Measurements from ENCODE around the gene CD101. TPM values are rescaled to one million over a fixed set of nuclear protein-coding genes. Genes with fewer than 3 reads are reported as not detected.

CD101 gene
- total RNA-seq, 5 donors from 2014 or later (not counting 1 experiment from before 2014, with no cell fraction given) = 4.8 to 13.4 (median 5.3) TPM

GRCh38 chr1:117079737-117080136, 78.2 kb downstream of the CD101 start:
- Mint-ChIP-seq H3K27me3 (no peaks in the 10 kb centered on the region), H3K27ac (no peak overlapping the region), H3K36me3 (peaks cover 65% of the 10 kb centered on the region), H3K4me3 (no peak overlapping the region), H3K4me1 (peaks cover 0 to 11% (median 10%) of the 10 kb centered on the region in 3 donors), H3K9me3 (no peaks in the 10 kb centered on the region)
- Histone ChIP-seq H3K36me3 (ENCODE audit: control insufficient read depth in 2 of 2, extremely low read depth in 1 of 2, insufficient read depth in 1 of 2, low read length in 1 of 2) (peaks cover 9 to 83% of the 10 kb centered on the region in 2 donors), H3K4me3 (ENCODE audit: control insufficient read depth in 1 of 2, extremely low read depth in 1 of 2, low read length in 1 of 2) (no peak overlapping the region), H3K4me1 (ENCODE audit: control insufficient read depth in 1 of 2, extremely low read depth in 1 of 2, insufficient read depth in 2 of 2, low read length in 2 of 2) (no peaks in the 10 kb centered on the region), H3K27ac (ENCODE audit: low read length) (no peak overlapping the region), H3K9me3 (no peaks in the 10 kb centered on the region), H3K27me3 (replicated peaks in 1 of 2; ENCODE audit: control insufficient read depth in 2 of 2, extremely low read depth in 1 of 2, insufficient read depth in 2 of 2, low read length in 1 of 2) (no peaks in the 10 kb centered on the region)
- no peak for DNase-seq
- POLR2A ChIA-PET = no interaction called here
- ATAC-seq (replicated peaks in 1 of 4) = no peak
- CTCF ChIA-PET = no interaction called here
- WGBS (ENCODE audit: insufficient coverage) = no CpG with 5 or more reads among the region's 6 CpGs

- no peak for DNase-seq
- peaks cover 43% of the 10 kb centered on the region for H3K36me3 Mint-ChIP-seq
These were observed 82.7 kb downstream of the CD101 start for GRCh38 chr1:117084231-117084630.

More at GRCh38 chr1:117084231-117084630, 82.7 kb downstream of the CD101 start:
- Histone ChIP-seq H3K27ac (ENCODE audit: low read length) (no peak overlapping the region), H3K4me3 (ENCODE audit: control insufficient read depth in 1 of 2, extremely low read depth in 1 of 2, low read length in 1 of 2) (no peak overlapping the region), H3K4me1 (ENCODE audit: control insufficient read depth in 1 of 2, extremely low read depth in 1 of 2, insufficient read depth in 2 of 2, low read length in 2 of 2) (no peaks in the 10 kb centered on the region), H3K36me3 (ENCODE audit: control insufficient read depth in 2 of 2, extremely low read depth in 1 of 2, insufficient read depth in 1 of 2, low read length in 1 of 2) (peaks cover 6 to 45% of the 10 kb centered on the region in 2 donors), H3K27me3 (replicated peaks in 1 of 2; ENCODE audit: control insufficient read depth in 2 of 2, extremely low read depth in 1 of 2, insufficient read depth in 2 of 2, low read length in 1 of 2) (no peaks in the 10 kb centered on the region), H3K9me3 (no peaks in the 10 kb centered on the region)
- Mint-ChIP-seq H3K4me3 (no peak overlapping the region), H3K4me1 (no peaks in the 10 kb centered on the region), H3K27me3 (no peaks in the 10 kb centered on the region), H3K9me3 (no peaks in the 10 kb centered on the region), H3K27ac (no peak overlapping the region)
- ChIA-PET POLR2A (no interaction called here), CTCF (no interaction called here)
- no peak for ATAC-seq (replicated peaks in 1 of 4)
- WGBS (ENCODE audit: insufficient coverage) = 76% methylated on average over 5 of the region's 6 CpGs

Other genes starting within 250 kb of the CD101 start
- 100 to 1,000 TPM; 119 to 209 (median 158) TPM for gene CD2, start 247.3 kb upstream of the CD101 start, total RNA-seq
- under 1 TPM; 0.53 to 0.79 (median 0.63) TPM for gene PTGFRN, start 91.8 kb upstream of the CD101 start, total RNA-seq
- gene TTF2, start 58.6 kb downstream of the CD101 start, total RNA-seq = 10 to 100 TPM; 26.7 to 37.1 (median 33.8) TPM
- under 1 TPM; 0.23 to 0.65 (median 0.30) TPM for gene TRIM45, start 120.0 kb downstream of the CD101 start, total RNA-seq
- gene VTCN1, start 209.2 kb downstream of the CD101 start, total RNA-seq = not detected

Data from T-cell (primary cell).